Smooth muscle cell (in vitro differentiated cells): ENCODE measurements around the gene LPAR3. TPM values are rescaled to one million over a fixed set of nuclear protein-coding genes. Genes with fewer than 3 reads are reported as not detected.

Experiments used
- DNase-seq: peaks from one replicate; lab custom pipeline; 2025; ENCODE audit not compliant: unreplicated experiment; lab: John Stamatoyannopoulos, UW
- H2AFZ ChIP-seq: fragments of 200-600 bp; sonication (generic); 2 replicates; pipeline ENCODE4 v1.6.0; 2016; ENCODE audit warnings: antibody characterized with exemption, low read depth, mild to moderate bottlenecking
- H3F3A ChIP-seq: fragments of 200-600 bp; sonication (generic); 2 replicates; pipeline ENCODE4 v1.6.0; 2017; ENCODE audit warnings: antibody characterized with exemption, low read depth
- H3K27ac ChIP-seq: fragments of 200-600 bp; sonication (generic); 2 replicates; pipeline ENCODE4 v1.5.1; 2016; ENCODE audit warnings: low read depth, mild to moderate bottlenecking
- H3K27me3 ChIP-seq: fragments of 200-600 bp; sonication (generic); 2 replicates; pipeline ENCODE4 v1.6.1; 2016; ENCODE audit warnings: low read depth, mild to moderate bottlenecking
- H3K36me3 ChIP-seq: fragments of 200-600 bp; sonication (generic); 2 replicates; pipeline ENCODE4 v1.5.1; 2016; ENCODE audit warnings: low read depth
- H3K4me1 ChIP-seq: fragments of 200-600 bp; sonication (generic); 2 replicates; pipeline ENCODE4 v1.5.1; 2016; ENCODE audit warnings: low read depth
- H3K4me2 ChIP-seq: fragments of 200-600 bp; sonication (generic); 2 replicates; pipeline ENCODE4 v1.6.0; 2016; ENCODE audit warnings: mild to moderate bottlenecking
- H3K4me3 ChIP-seq: fragments of 200-600 bp; sonication (generic); 2 replicates; pipeline ENCODE4 v1.5.1; 2016; ENCODE audit warnings: mild to moderate bottlenecking
- H3K79me2 ChIP-seq: fragments of 200-600 bp; sonication (generic); 2 replicates; pipeline ENCODE4 v1.6.0; 2016; ENCODE audit warnings: low read depth, mild to moderate bottlenecking
- H3K9ac ChIP-seq: fragments of 200-600 bp; sonication (generic); 2 replicates; pipeline ENCODE4 v1.6.0; 2016; ENCODE audit warnings: low read depth
- H3K9me3 ChIP-seq: fragments of 200-600 bp; sonication (generic); replicated peaks from 2 replicates; pipeline ENCODE4 v1.5.1; 2016; ENCODE audit warnings: low read depth
- H4K20me1 ChIP-seq: fragments of 200-600 bp; sonication (generic); 2 replicates; pipeline ENCODE4 v1.6.0; 2016; ENCODE audit warnings: low read depth
- CTCF ChIP-seq: fragments of 200-600 bp; sonication (generic); IDR thresholded peaks from 2 replicates; pipeline ENCODE4 v1.5.1; 2017; ENCODE audit warnings: borderline replicate concordance, mild to moderate bottlenecking, antibody characterized with exemption; ENCODE audit not compliant: insufficient read depth, poor library complexity, severe bottlenecking
- WGBS: methylation state at CpG from one replicate; pipeline ENCODE4 v1.1.7; 2016; ENCODE audit warnings: low lambda C conversion rate; 5-methylcytosine and 5-hydroxymethylcytosine counted together
- polyA plus RNA-seq: library from polyadenylated mRNA; unstranded; fragments of >200 nt; fragmentation: Nextera tagmentation; extraction: Ambion mirVana; gene quantifications from 2 replicates; pipeline ENCODE4 v1.2.1, GENCODE V29; 2016
- total RNA-seq: library from RNA; depleted of rRNA; stranded (reverse); fragments of >200 nt; gene quantifications from 2 replicates; pipeline ENCODE4 v1.2.3, GENCODE V29; 2014

LPAR3 gene
- total RNA-seq (0.94 and 2.1 TPM in 2 replicates), polyA plus RNA-seq (0.60 and 0.78 TPM in 2 replicates)

GRCh38 chr1:84892705-84893618 is at the start of gene LPAR3:
Gene LPAR3 (minus strand): TSS chr1:84893206. CDS start chr1:84866120, 27,086 bp downstream.
- Histone ChIP-seq H3K4me3 (peak within 1 kb of the TSS; percentile 52), H4K20me1 (no peaks in the 10 kb centered on the region), H3K9ac (no peak within 1 kb of the TSS), H2AFZ (peak within 1 kb of the TSS; percentile 86), H3K4me1 (peaks cover 5% of the 10 kb centered on the region), H3K27me3 (peaks cover 70% of the 10 kb centered on the region), H3K4me2 (peak within 1 kb of the TSS; percentile 91), H3F3A (no peaks in the 10 kb centered on the region), H3K27ac (no peak within 1 kb of the TSS), H3K79me2 (no peaks in the 10 kb centered on the region), H3K9me3 (no peaks in the 10 kb centered on the region), H3K36me3 (no peaks in the 10 kb centered on the region)
- no peak for DNase-seq
- TF ChIP-seq CTCF = no peak
- WGBS = 2% methylated on average over 54 of the region's 93 CpGs

GRCh38 chr1:84941843-84942242 is 48.8 kb upstream of the LPAR3 start:
- Histone ChIP-seq H4K20me1 (no peaks in the 10 kb centered on the region), H3K4me3 (no peak overlapping the region), H3K4me2 (no peak overlapping the region), H2AFZ (no peak overlapping the region), H3K9ac (no peak overlapping the region), H3K4me1 (peaks cover 8% of the 10 kb centered on the region), H3K27me3 (peaks cover 10% of the 10 kb centered on the region), H3K36me3 (no peaks in the 10 kb centered on the region), H3K79me2 (no peaks in the 10 kb centered on the region), H3K27ac (no peak overlapping the region), H3F3A (peaks cover 16% of the 10 kb centered on the region), H3K9me3 (no peaks in the 10 kb centered on the region)
- WGBS = 86% methylated on average over 1 of the region's 1 CpG
- no peak for DNase-seq
- TF ChIP-seq CTCF = no peak

- Histone ChIP-seq H3K9me3 (no peaks in the 10 kb centered on the region), H3K27ac (no peak overlapping the region), H3K4me3 (no peak overlapping the region), H4K20me1 (no peaks in the 10 kb centered on the region), H3F3A (peaks cover 4% of the 10 kb centered on the region), H3K79me2 (no peaks in the 10 kb centered on the region), H3K9ac (no peak overlapping the region), H3K27me3 (peaks cover 10% of the 10 kb centered on the region), H3K36me3 (no peaks in the 10 kb centered on the region), H3K4me2 (no peak overlapping the region), H3K4me1 (no peaks in the 10 kb centered on the region), H2AFZ (no peak overlapping the region)
- 78% methylated on average over 4 of the region's 4 CpGs for WGBS
- TF ChIP-seq CTCF = no peak
- no peak for DNase-seq
Measured at GRCh38 chr1:84940481-84940880, 47.5 kb upstream of the LPAR3 start.
